Neural progenitor cell (in vitro differentiated cells): ENCODE results near the gene TRAF7. TPM values are rescaled to one million over a fixed set of nuclear protein-coding genes. Genes with fewer than 3 reads are reported as not detected.

Experiments used
- DNase-seq: peaks from one replicate; pipeline ENCODE4 v3.0.0-alpha.2; 2016; ENCODE audit warnings: low spot score
- H2AFZ ChIP-seq: fragments of 200-600 bp; sonication (generic); replicated peaks from 2 replicates; pipeline ENCODE4 v1.6.1; 2016; ENCODE audit warnings: antibody characterized with exemption
- H3F3A ChIP-seq: fragments of 200-600 bp; sonication (generic); 2 replicates; pipeline ENCODE4 v1.6.1; 2016; ENCODE audit warnings: antibody characterized with exemption, low read depth
- H3K27ac ChIP-seq: fragments of 200-600 bp; sonication (generic); 2 replicates; pipeline ENCODE4 v1.5.1; 2016; ENCODE audit warnings: mild to moderate bottlenecking
- H3K27me3 ChIP-seq: fragments of 200-600 bp; sonication (generic); 2 replicates; pipeline ENCODE4 v1.6.1; 2016; ENCODE audit warnings: mild to moderate bottlenecking, moderate library complexity
- H3K36me3 ChIP-seq: fragments of 200-600 bp; sonication (generic); 2 replicates; pipeline ENCODE4 v1.5.1; 2016
- H3K4me1 ChIP-seq: fragments of 200-600 bp; sonication (generic); 2 replicates; pipeline ENCODE4 v1.6.1; 2016; ENCODE audit warnings: mixed run types
- H3K4me2 ChIP-seq: fragments of 200-600 bp; sonication (generic); 2 replicates; pipeline ENCODE4 v1.6.1; 2016
- H3K4me3 ChIP-seq: fragments of 200-600 bp; sonication (generic); 2 replicates; pipeline ENCODE4 v1.5.1; 2016
- H3K79me2 ChIP-seq: fragments of 200-600 bp; sonication (generic); 2 replicates; pipeline ENCODE4 v1.6.1; 2016; ENCODE audit warnings: low read depth
- H3K9ac ChIP-seq: fragments of 200-600 bp; sonication (generic); 2 replicates; pipeline ENCODE4 v1.6.1; 2016
- H3K9me3 ChIP-seq: fragments of 200-600 bp; sonication (generic); 2 replicates; pipeline ENCODE4 v1.5.1; 2016; ENCODE audit warnings: low read depth
- H4K20me1 ChIP-seq: fragments of 200-600 bp; sonication (generic); 2 replicates; pipeline ENCODE4 v1.6.1; 2016; ENCODE audit warnings: low read depth
- H3K27ac Mint-ChIP-seq: 3 replicates; pipeline ENCODE4 v1.8.0; 2021; ENCODE audit warnings: mixed read lengths
- H3K27me3 Mint-ChIP-seq: 2 replicates; pipeline ENCODE4 v1.8.0; 2022; ENCODE audit warnings: low read depth, mild to moderate bottlenecking, inconsistent platforms, moderate library complexity, mixed read lengths; ENCODE audit not compliant: insufficient read depth
- H3K36me3 Mint-ChIP-seq: 3 replicates; pipeline ENCODE4 v1.8.0; 2021; ENCODE audit warnings: mixed read lengths
- H3K4me1 Mint-ChIP-seq: 3 replicates; pipeline ENCODE4 v1.8.0; 2021; ENCODE audit warnings: mixed read lengths
- H3K4me3 Mint-ChIP-seq: 3 replicates; pipeline ENCODE4 v1.8.0; 2021; ENCODE audit warnings: mild to moderate bottlenecking, moderate library complexity, mixed read lengths
- H3K9me3 Mint-ChIP-seq: 3 replicates; pipeline ENCODE4 v1.8.0; 2020; ENCODE audit warnings: mixed read lengths
- EZH2 ChIP-seq: fragments of 200-600 bp; sonication (generic); IDR thresholded peaks from 2 replicates; pipeline ENCODE4 v1.6.1; 2017; ENCODE audit warnings: antibody characterized with exemption, mild to moderate bottlenecking, moderate library complexity
- EZH2phosphoT487 ChIP-seq: fragments of 200-600 bp; sonication (generic); IDR thresholded peaks from 2 replicates; pipeline ENCODE4 v1.6.1; 2017; ENCODE audit warnings: antibody characterized with exemption
- total RNA-seq: library from RNA; depleted of rRNA; stranded (reverse); fragments of >200 nt; gene quantifications from 2 replicates; pipeline ENCODE4 v1.2.3, GENCODE V29; 2015; ENCODE audit warnings: low replicate concordance
- TF ChIP-seq, protein P1 (sequence below): fragments of 200-600 bp; sonication (generic); IDR thresholded peaks from 2 replicates; pipeline ENCODE4 v1.5.1; 2017; ENCODE audit warnings: antibody characterized with exemption, mild to moderate bottlenecking

The TRAF7 gene
- total RNA-seq, 1 donor from 2014 or later: 24.1 TPM

DNA sequence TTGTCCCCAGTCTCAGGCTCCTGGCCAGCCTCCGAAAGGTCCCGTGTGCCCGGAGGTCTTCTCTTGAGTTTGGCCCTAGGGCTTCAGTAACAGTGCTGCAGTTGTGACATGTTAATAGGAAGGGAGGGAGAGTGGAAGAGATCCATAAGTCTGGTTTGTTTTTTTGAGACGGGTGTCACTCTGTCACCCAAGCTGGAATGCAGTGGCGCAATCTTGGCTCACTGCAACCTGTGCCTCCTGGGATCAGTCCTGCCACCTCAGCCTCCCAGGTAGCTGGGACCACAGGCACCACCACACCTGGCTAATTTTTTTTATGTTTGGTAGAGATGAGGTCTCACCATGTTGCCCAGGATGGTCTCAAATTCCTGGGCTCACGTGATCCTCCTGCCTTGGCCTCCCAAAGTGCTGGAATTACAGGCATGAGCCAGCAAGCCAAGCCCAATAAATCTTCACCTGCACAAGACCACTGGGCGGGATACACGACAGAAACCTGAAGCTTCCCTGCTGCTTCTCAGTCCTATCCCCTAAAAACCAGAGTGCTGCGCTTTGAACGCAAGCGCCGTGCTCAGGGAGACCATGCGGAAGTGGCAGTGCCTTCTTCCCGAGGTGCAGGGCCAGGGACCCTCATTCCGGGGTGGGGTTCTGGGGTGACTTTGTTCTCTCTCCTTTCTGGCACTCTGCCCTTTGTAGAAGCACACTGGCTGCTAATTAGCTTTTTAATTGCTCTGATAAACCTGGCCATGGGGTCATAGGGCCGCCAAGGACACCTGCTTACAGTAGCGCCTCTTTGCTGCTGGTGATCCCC, 10.9 kb downstream of the TRAF7 start:
- no peaks in the 10 kb centered on the region for H3K36me3 ChIP-seq
- H3K4me3 Mint-ChIP-seq: no peak overlapping the region
- H3K9me3 Mint-ChIP-seq: no peaks in the 10 kb centered on the region
- H3K27ac Mint-ChIP-seq: no peak overlapping the region
- TF ChIP-seq, protein P1, sequence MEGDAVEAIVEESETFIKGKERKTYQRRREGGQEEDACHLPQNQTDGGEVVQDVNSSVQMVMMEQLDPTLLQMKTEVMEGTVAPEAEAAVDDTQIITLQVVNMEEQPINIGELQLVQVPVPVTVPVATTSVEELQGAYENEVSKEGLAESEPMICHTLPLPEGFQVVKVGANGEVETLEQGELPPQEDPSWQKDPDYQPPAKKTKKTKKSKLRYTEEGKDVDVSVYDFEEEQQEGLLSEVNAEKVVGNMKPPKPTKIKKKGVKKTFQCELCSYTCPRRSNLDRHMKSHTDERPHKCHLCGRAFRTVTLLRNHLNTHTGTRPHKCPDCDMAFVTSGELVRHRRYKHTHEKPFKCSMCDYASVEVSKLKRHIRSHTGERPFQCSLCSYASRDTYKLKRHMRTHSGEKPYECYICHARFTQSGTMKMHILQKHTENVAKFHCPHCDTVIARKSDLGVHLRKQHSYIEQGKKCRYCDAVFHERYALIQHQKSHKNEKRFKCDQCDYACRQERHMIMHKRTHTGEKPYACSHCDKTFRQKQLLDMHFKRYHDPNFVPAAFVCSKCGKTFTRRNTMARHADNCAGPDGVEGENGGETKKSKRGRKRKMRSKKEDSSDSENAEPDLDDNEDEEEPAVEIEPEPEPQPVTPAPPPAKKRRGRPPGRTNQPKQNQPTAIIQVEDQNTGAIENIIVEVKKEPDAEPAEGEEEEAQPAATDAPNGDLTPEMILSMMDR: no peak
- TF ChIP-seq EZH2 (no peak), EZH2phosphoT487 (no peak)
- H4K20me1 ChIP-seq: peaks cover 17% of the 10 kb centered on the region
- H3K79me2 ChIP-seq: peaks cover 29% of the 10 kb centered on the region
- peaks cover 2% of the 10 kb centered on the region for H3K27me3 Mint-ChIP-seq
- H3K27ac ChIP-seq: no peak overlapping the region
- no peak for DNase-seq
- H3K4me3 ChIP-seq: no peak overlapping the region
- no peaks in the 10 kb centered on the region for H3K4me1 Mint-ChIP-seq
- no peak overlapping the region for H3K9ac ChIP-seq
- no peaks in the 10 kb centered on the region for H3K4me1 ChIP-seq
- H3K9me3 ChIP-seq: no peaks in the 10 kb centered on the region
- no peak overlapping the region for H2AFZ ChIP-seq
- peaks cover 2% of the 10 kb centered on the region for H3K36me3 Mint-ChIP-seq
- H3K4me2 ChIP-seq: no peak overlapping the region
- peaks cover 5% of the 10 kb centered on the region for H3F3A ChIP-seq
- no peaks in the 10 kb centered on the region for H3K27me3 ChIP-seq

DNA sequence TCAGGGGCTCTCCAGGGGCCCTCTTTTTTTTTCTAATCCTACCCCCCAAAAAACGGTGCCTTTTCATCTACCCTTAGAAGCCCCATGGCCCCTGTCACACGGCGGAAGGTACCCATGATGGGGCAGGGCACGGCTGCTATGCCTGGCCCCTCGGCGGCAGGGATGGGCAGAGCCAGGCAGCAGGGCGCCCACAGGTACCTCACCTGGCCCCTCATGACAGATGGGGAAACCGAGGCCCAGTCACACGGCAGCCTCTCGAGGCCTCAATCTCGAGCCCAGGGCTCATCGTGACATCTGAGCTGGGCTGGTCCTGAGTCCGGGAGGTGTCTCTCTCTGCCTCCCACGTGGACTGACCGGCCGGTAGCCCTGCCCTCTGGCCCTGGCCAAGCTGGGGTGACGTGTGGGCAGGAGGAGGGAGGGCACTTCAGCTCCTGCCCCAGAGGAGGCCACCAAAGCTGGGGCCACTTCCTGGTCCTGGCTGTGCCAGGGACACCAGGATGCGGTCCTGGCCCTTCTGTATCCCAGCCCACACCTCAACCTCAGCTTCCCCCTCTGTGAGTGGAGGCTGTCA, 11.6 kb downstream of the TRAF7 start:
- no peaks in the 10 kb centered on the region for H3K27me3 ChIP-seq
- no peak overlapping the region for H2AFZ ChIP-seq
- Mint-ChIP-seq H3K4me1 (no peaks in the 10 kb centered on the region), H3K9me3 (no peaks in the 10 kb centered on the region), H3K36me3 (peaks cover 4% of the 10 kb centered on the region), H3K27me3 (peaks cover 2% of the 10 kb centered on the region), H3K4me3 (no peak overlapping the region), H3K27ac (no peak overlapping the region)
- no peak overlapping the region for H3K27ac ChIP-seq
- H3K9ac ChIP-seq: no peak overlapping the region
- no peak overlapping the region for H3K4me3 ChIP-seq
- H3K36me3 ChIP-seq: no peaks in the 10 kb centered on the region
- TF ChIP-seq, protein P1: no peak
- TF ChIP-seq EZH2phosphoT487 (no peak), EZH2 (no peak)
- H3K4me1 ChIP-seq: no peaks in the 10 kb centered on the region
- H3K9me3 ChIP-seq: no peaks in the 10 kb centered on the region
- H4K20me1 ChIP-seq: peaks cover 11% of the 10 kb centered on the region
- DNase-seq: no peak
- H3K4me2 ChIP-seq: no peak overlapping the region
- peaks cover 5% of the 10 kb centered on the region for H3F3A ChIP-seq
- peaks cover 22% of the 10 kb centered on the region for H3K79me2 ChIP-seq

DNA sequence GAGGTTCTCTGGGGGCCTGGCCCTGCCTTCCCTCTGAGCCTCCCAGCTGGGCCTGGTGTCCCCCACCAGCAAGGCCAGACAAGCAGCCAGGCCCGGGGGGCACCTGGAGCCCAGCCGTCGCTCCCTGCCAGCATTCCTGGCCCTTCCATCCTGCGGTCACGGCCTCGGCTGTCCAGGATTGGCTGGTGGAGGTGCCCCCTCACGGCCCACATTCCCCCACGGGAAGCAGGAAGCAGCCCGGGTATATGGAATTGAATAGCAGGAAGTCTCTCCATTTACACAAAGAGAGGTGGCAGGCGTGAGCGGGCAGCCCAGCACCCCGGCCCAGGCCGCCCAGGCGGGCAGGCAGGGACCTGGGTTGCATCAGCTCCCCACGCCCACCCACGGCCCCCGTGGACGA, 14.5 kb downstream of the TRAF7 start:
- DNase-seq: no peak
- Mint-ChIP-seq H3K4me3 (no peak overlapping the region), H3K36me3 (peaks cover 4% of the 10 kb centered on the region), H3K9me3 (no peaks in the 10 kb centered on the region), H3K27ac (no peak overlapping the region), H3K4me1 (no peaks in the 10 kb centered on the region), H3K27me3 (no peaks in the 10 kb centered on the region)
- Histone ChIP-seq H3K4me3 (no peak overlapping the region), H4K20me1 (no peaks in the 10 kb centered on the region), H3K4me1 (no peaks in the 10 kb centered on the region), H3K79me2 (no peaks in the 10 kb centered on the region), H3K27me3 (no peaks in the 10 kb centered on the region), H2AFZ (no peak overlapping the region), H3K4me2 (no peak overlapping the region), H3K36me3 (no peaks in the 10 kb centered on the region), H3F3A (no peaks in the 10 kb centered on the region), H3K27ac (no peak overlapping the region), H3K9ac (no peak overlapping the region), H3K9me3 (no peaks in the 10 kb centered on the region)
- TF ChIP-seq, protein P1: no peak
- TF ChIP-seq EZH2 (no peak), EZH2phosphoT487 (no peak)
